Measurements from ENCODE around the gene SLC25A1.

GRCh38 chr22:19228179-19228578, 49.6 kb upstream of the SLC25A1 start:
- TF ChIP-seq POLR2A (IDR thresholded peaks at IDR 0.05): no peak
- no peak for TF ChIP-seq CTCF (IDR thresholded peaks at IDR 0.05)
